Tibial nerve (tissue), 4 donors: ENCODE results near the gene ADGRF4.

Experiments used
- EP300 ChIP-seq, 2 donors: sonication (generic); formaldehyde crosslinking; IDR thresholded peaks; one replicate each; pipeline ENCODE4 v1.6.1; 2017; ENCODE audit warnings: antibody characterized with exemption in 2 of 2, mild to moderate bottlenecking in 1 of 2
- POLR2A ChIP-seq, 2 donors: fragments of 450-650 bp; IDR thresholded peaks; one replicate each; pipeline ENCODE4 v1.6.1; 2017; ENCODE audit warnings: antibody characterized with exemption in 2 of 2, mild to moderate bottlenecking in 2 of 2, moderate library complexity in 2 of 2
- TF ChIP-seq, protein P1 (sequence below), 5 experiments: fragments of 200-600 bp in 3 of 5; fragments of 450-650 bp in 2 of 5; sonication (generic) in 3 of 5; IDR thresholded peaks; one replicate each; pipeline ENCODE4 v1.5.1; 2016 to 2019; ENCODE audit warnings: antibody characterized with exemption in 5 of 5, mild to moderate bottlenecking in 3 of 5, moderate library complexity in 2 of 5

DNA sequence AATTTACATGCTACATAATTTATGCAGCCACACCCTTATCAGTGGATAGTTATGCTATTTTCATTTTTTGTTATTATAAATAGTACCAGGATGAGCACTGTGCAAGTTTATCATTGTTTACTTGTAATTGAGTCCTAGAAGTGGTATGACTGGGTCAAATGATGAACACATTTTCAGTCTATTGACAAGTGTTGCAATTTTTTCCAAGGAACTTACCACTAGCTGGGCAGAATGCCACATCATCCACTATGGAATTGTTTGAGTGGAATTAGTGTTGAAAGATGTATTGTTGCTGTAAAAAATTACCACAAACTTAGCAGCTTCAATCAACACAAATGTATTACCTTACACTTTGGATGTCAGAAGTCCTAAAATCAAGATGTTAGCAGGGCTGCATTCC, 45.4 kb downstream of the ADGRF4 start:
- TF ChIP-seq, protein P1, sequence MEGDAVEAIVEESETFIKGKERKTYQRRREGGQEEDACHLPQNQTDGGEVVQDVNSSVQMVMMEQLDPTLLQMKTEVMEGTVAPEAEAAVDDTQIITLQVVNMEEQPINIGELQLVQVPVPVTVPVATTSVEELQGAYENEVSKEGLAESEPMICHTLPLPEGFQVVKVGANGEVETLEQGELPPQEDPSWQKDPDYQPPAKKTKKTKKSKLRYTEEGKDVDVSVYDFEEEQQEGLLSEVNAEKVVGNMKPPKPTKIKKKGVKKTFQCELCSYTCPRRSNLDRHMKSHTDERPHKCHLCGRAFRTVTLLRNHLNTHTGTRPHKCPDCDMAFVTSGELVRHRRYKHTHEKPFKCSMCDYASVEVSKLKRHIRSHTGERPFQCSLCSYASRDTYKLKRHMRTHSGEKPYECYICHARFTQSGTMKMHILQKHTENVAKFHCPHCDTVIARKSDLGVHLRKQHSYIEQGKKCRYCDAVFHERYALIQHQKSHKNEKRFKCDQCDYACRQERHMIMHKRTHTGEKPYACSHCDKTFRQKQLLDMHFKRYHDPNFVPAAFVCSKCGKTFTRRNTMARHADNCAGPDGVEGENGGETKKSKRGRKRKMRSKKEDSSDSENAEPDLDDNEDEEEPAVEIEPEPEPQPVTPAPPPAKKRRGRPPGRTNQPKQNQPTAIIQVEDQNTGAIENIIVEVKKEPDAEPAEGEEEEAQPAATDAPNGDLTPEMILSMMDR (IDR thresholded peaks at IDR 0.05) = no peak
- no peak for TF ChIP-seq EP300 (IDR thresholded peaks at IDR 0.05)
- no peak for TF ChIP-seq POLR2A (IDR thresholded peaks at IDR 0.05)
